H9 (cell line): ENCODE results near the gene FAM180B. TPM values are rescaled to one million over a fixed set of nuclear protein-coding genes. Genes with fewer than 3 reads are reported as not detected.

Experiments
- DNase-seq: peaks from one replicate; pipeline ENCODE4 v3.0.0-alpha.2; 2017
- H2AFZ ChIP-seq: one replicate; pipeline ENCODE4 v1.6.1; 2013; ENCODE audit warnings: mild to moderate bottlenecking, low read length, control low read depth, moderate library complexity
- H2AK5ac ChIP-seq: 2 replicates; pipeline ENCODE4 v1.6.1; 2013; ENCODE audit warnings: low read length, control low read depth, mixed read lengths; ENCODE audit not compliant: insufficient read length
- H2BK120ac ChIP-seq: one replicate; pipeline ENCODE4 v1.6.1; 2013; ENCODE audit warnings: low read depth, mild to moderate bottlenecking, low read length, control low read depth, inconsistent platforms; ENCODE audit not compliant: poor library complexity, severe bottlenecking
- H2BK12ac ChIP-seq: 2 replicates; pipeline ENCODE4 v1.6.1; 2013; ENCODE audit warnings: low read length, control low read depth, mixed read lengths, low read depth; ENCODE audit not compliant: insufficient read length
- H2BK15ac ChIP-seq: 2 replicates; pipeline ENCODE4 v1.6.1; 2013; ENCODE audit warnings: low read depth, low read length, control low read depth
- H2BK20ac ChIP-seq: one replicate; pipeline ENCODE4 v1.6.1; 2013; ENCODE audit warnings: low read depth, mild to moderate bottlenecking, low read length, control low read depth, inconsistent platforms; ENCODE audit not compliant: poor library complexity, severe bottlenecking
- H2BK5ac ChIP-seq: 2 replicates; pipeline ENCODE4 v1.6.1; 2013; ENCODE audit warnings: low read length, control low read depth, mixed read lengths; ENCODE audit not compliant: insufficient read length
- H3K14ac ChIP-seq: 2 replicates; pipeline ENCODE4 v1.6.1; 2013; ENCODE audit warnings: low read length, control low read depth; ENCODE audit not compliant: insufficient read depth
- H3K18ac ChIP-seq: 2 replicates; pipeline ENCODE4 v1.6.1; 2013; ENCODE audit warnings: low read depth, mild to moderate bottlenecking, mixed read lengths, low read length, control low read depth; ENCODE audit not compliant: insufficient read length
- H3K23ac ChIP-seq: 2 replicates; pipeline ENCODE4 v1.6.1; 2013; ENCODE audit warnings: low read length, control low read depth, mixed read lengths, low read depth; ENCODE audit not compliant: insufficient read length
- H3K23me2 ChIP-seq: 2 replicates; pipeline ENCODE4 v1.6.1; 2013; ENCODE audit warnings: low read depth, mild to moderate bottlenecking, mixed read lengths, low read length, control low read depth; ENCODE audit not compliant: insufficient read length, poor library complexity, severe bottlenecking
- H3K27ac ChIP-seq: 2 replicates; pipeline ENCODE4 v1.5.1; 2013; ENCODE audit warnings: low read length, control low read depth, mixed read lengths, low read depth; ENCODE audit not compliant: insufficient read length
- H3K27me3 ChIP-seq: 2 replicates; pipeline ENCODE4 v1.6.1; 2013; ENCODE audit warnings: low read length, control low read depth, inconsistent platforms; ENCODE audit not compliant: insufficient read depth
- H3K4ac ChIP-seq: 2 replicates; pipeline ENCODE4 v1.6.1; 2013; ENCODE audit warnings: low read depth, mild to moderate bottlenecking, control low read depth, inconsistent platforms, low read length, moderate library complexity
- H3K4me1 ChIP-seq: 2 replicates; pipeline ENCODE4 v1.6.1; 2013; ENCODE audit warnings: low read length, control low read depth, inconsistent platforms; ENCODE audit not compliant: insufficient read depth
- H3K4me2 ChIP-seq: 2 replicates; pipeline ENCODE4 v1.6.1; 2013; ENCODE audit warnings: low read length, control low read depth, mixed read lengths; ENCODE audit not compliant: insufficient read length, insufficient read depth
- H3K56ac ChIP-seq: 2 replicates; pipeline ENCODE4 v1.6.1; 2013; ENCODE audit warnings: low read depth, mild to moderate bottlenecking, mixed read lengths, low read length, control low read depth; ENCODE audit not compliant: insufficient read length
- H3K79me1 ChIP-seq: 2 replicates; pipeline ENCODE4 v1.6.1; 2013; ENCODE audit warnings: low read depth, mild to moderate bottlenecking, moderate library complexity, low read length, control low read depth, inconsistent platforms; ENCODE audit not compliant: insufficient read depth, poor library complexity, severe bottlenecking
- H3K79me2 ChIP-seq: 2 replicates; pipeline ENCODE4 v1.6.1; 2013; ENCODE audit warnings: low read length, control low read depth, inconsistent platforms; ENCODE audit not compliant: insufficient read depth
- H3K9ac ChIP-seq: 2 replicates; pipeline ENCODE4 v1.6.1; 2013; ENCODE audit warnings: low read length, control low read depth, mixed read lengths; ENCODE audit not compliant: insufficient read length; ENCODE audit errors: extremely low read depth
- H3K9me3 ChIP-seq: one replicate; pipeline ENCODE4 v1.6.1; 2013; ENCODE audit warnings: low read depth, low read length, inconsistent platforms; ENCODE audit not compliant: control insufficient read depth
- H3T11ph ChIP-seq: one replicate; pipeline ENCODE4 v1.6.1; 2013; ENCODE audit warnings: mild to moderate bottlenecking, low read length, control low read depth, inconsistent platforms
- H4K20me1 ChIP-seq: one replicate; pipeline ENCODE4 v1.6.1; 2013; ENCODE audit not compliant: control insufficient read depth, insufficient read length, insufficient read depth
- H4K5ac ChIP-seq: 2 replicates; pipeline ENCODE4 v1.6.1; 2013; ENCODE audit warnings: low read depth, mild to moderate bottlenecking, mixed read lengths, low read length, control low read depth; ENCODE audit not compliant: insufficient read length
- H4K8ac ChIP-seq: replicated peaks from 2 replicates; pipeline ENCODE4 v1.6.1; 2013; ENCODE audit warnings: low read length, control low read depth, mixed read lengths, low read depth; ENCODE audit not compliant: insufficient read length
- H4K91ac ChIP-seq: 2 replicates; pipeline ENCODE4 v1.6.1; 2013; ENCODE audit warnings: low read depth, mild to moderate bottlenecking, moderate library complexity, mixed read lengths, low read length, control low read depth; ENCODE audit not compliant: insufficient read length
- H3K27ac Mint-ChIP-seq, 3 experiments: 2 replicates in 2 of 3; 3 replicates in 1 of 3; pipeline ENCODE4 v1.8.0; 2020 to 2021; ENCODE audit warnings: mixed read lengths in 3 of 3, mild to moderate bottlenecking in 1 of 3, moderate library complexity in 1 of 3
- H3K27me3 Mint-ChIP-seq: 2 replicates; pipeline ENCODE4 v1.8.0; 2021; ENCODE audit warnings: low read depth, mild to moderate bottlenecking, moderate library complexity, mixed read lengths
- H3K36me3 Mint-ChIP-seq, 3 experiments: 2 replicates in 2 of 3; 3 replicates in 1 of 3; pipeline ENCODE4 v1.8.0; 2020 to 2021; ENCODE audit warnings: low read depth in 3 of 3, mixed read lengths in 3 of 3; ENCODE audit not compliant: insufficient read depth in 1 of 3
- H3K4me1 Mint-ChIP-seq, 2 experiments: 2 replicates each; pipeline ENCODE4 v1.8.0; 2020; ENCODE audit warnings: mixed read lengths in 2 of 2
- H3K4me3 Mint-ChIP-seq, 2 experiments: 2 replicates in 1 of 2; 3 replicates in 1 of 2; pipeline ENCODE4 v1.8.0; 2020 to 2021; ENCODE audit warnings: mild to moderate bottlenecking in 2 of 2, mixed read lengths in 2 of 2, moderate library complexity in 1 of 2
- H3K9me3 Mint-ChIP-seq, 2 experiments: 2 replicates in 1 of 2; 3 replicates in 1 of 2; pipeline ENCODE4 v1.8.0; 2020; ENCODE audit warnings: mild to moderate bottlenecking in 2 of 2, mixed read lengths in 2 of 2, moderate library complexity in 1 of 2
- CTCF ChIP-seq: fragments of 200-600 bp; sonication (generic); conservative IDR thresholded peaks from 3 replicates; pipeline ENCODE4 v1.8.0; 2021; ENCODE audit warnings: antibody characterized with exemption, mild to moderate bottlenecking
- WGBS: extraction: QIAGEN DNeasy Blood & Tissue Kit; methylation state at CpG from one replicate; pipeline ENCODE4 v1.1.7; 2013; ENCODE audit warnings: missing lambda C conversion rate, low lambda C conversion rate, mixed read lengths; ENCODE audit not compliant: insufficient read length; ENCODE audit errors: extremely low coverage; 5-methylcytosine and 5-hydroxymethylcytosine counted together
- total RNA-seq: library from RNA; stranded (reverse); gene quantifications from 2 replicates; pipeline ENCODE4 v1.2.1, GENCODE V29; 2021

Gene FAM180B
- total RNA-seq, 1 experiment from 2014 or later, result 0.37 TPM

- Histone ChIP-seq H3K14ac (no peak overlapping the region), H3K56ac (no peak overlapping the region), H3K27ac (no peak overlapping the region), H3T11ph (no peak overlapping the region), H4K8ac (no peak overlapping the region), H3K23me2 (peaks cover 3% of the 10 kb centered on the region), H4K20me1 (no peaks in the 10 kb centered on the region), H2BK15ac (no peak overlapping the region), H3K27me3 (no peaks in the 10 kb centered on the region), H2AK5ac (no peak overlapping the region), H3K23ac (no peak overlapping the region), H3K9ac (no peak overlapping the region), H3K4me1 (no peaks in the 10 kb centered on the region; the same call in 1 of the 2 replicates), H3K79me1 (no peaks in the 10 kb centered on the region), H4K91ac (no peak overlapping the region), H4K5ac (no peak overlapping the region), H3K4ac (no peak overlapping the region), H3K9me3 (no peaks in the 10 kb centered on the region), H2BK120ac (no peak overlapping the region), H3K79me2 (peaks cover 55% of the 10 kb centered on the region), H2BK12ac (no peak overlapping the region), H2BK20ac (no peak overlapping the region), H2AFZ (no peak overlapping the region), H3K4me2 (no peak overlapping the region), H2BK5ac (no peak overlapping the region), H3K18ac (no peak overlapping the region)
- WGBS, result no CpG with 5 or more reads among the region's 10 CpGs
- no peak for TF ChIP-seq CTCF
- H3K9me3 Mint-ChIP-seq, result peaks cover 0 to 3% of the 10 kb centered on the region in 2 experiments; a peak in 1 of 5 replicates
- H3K27me3 Mint-ChIP-seq, result peaks cover 2% of the 10 kb centered on the region; the same call in 1 of the 2 replicates
- no peak for DNase-seq
- peak overlapping the region in 1 of 2 experiments; percentile 39; a peak in 2 of 5 replicates for H3K4me3 Mint-ChIP-seq
- H3K27ac Mint-ChIP-seq, result 0 out of 7 replicates have a peak overlapping the region, but pooled peaks of 2 of the 3 experiments have one; percentile 32 to 34
- peaks cover 25 to 29% of the 10 kb centered on the region in 2 experiments for H3K4me1 Mint-ChIP-seq
- peaks cover 14 to 40% (median 23%) of the 10 kb centered on the region in 3 experiments; a peak in 6 of 7 replicates for H3K36me3 Mint-ChIP-seq
Measured at GRCh38 chr11:47550288-47551047, 36.0 kb upstream of the FAM180B start.
